Measurements from ENCODE around the gene SRSF11.
"Not testable (repeated sequence)": the region's sequence is repeated elsewhere in the genome, so short reads cannot be mapped to it uniquely, and the experiment has no call there.

The SRSF11 gene, protein sequence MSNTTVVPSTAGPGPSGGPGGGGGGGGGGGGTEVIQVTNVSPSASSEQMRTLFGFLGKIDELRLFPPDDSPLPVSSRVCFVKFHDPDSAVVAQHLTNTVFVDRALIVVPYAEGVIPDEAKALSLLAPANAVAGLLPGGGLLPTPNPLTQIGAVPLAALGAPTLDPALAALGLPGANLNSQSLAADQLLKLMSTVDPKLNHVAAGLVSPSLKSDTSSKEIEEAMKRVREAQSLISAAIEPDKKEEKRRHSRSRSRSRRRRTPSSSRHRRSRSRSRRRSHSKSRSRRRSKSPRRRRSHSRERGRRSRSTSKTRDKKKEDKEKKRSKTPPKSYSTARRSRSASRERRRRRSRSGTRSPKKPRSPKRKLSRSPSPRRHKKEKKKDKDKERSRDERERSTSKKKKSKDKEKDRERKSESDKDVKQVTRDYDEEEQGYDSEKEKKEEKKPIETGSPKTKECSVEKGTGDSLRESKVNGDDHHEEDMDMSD
- long read RNA-seq, full-length matches to known transcripts, result 6 of 439 reads
- long read RNA-seq, partial matches to known transcripts, result 357 of 439 reads
- long read RNA-seq, other reads (novel, unspliced or antisense), result 76 of 439 reads

DNA sequence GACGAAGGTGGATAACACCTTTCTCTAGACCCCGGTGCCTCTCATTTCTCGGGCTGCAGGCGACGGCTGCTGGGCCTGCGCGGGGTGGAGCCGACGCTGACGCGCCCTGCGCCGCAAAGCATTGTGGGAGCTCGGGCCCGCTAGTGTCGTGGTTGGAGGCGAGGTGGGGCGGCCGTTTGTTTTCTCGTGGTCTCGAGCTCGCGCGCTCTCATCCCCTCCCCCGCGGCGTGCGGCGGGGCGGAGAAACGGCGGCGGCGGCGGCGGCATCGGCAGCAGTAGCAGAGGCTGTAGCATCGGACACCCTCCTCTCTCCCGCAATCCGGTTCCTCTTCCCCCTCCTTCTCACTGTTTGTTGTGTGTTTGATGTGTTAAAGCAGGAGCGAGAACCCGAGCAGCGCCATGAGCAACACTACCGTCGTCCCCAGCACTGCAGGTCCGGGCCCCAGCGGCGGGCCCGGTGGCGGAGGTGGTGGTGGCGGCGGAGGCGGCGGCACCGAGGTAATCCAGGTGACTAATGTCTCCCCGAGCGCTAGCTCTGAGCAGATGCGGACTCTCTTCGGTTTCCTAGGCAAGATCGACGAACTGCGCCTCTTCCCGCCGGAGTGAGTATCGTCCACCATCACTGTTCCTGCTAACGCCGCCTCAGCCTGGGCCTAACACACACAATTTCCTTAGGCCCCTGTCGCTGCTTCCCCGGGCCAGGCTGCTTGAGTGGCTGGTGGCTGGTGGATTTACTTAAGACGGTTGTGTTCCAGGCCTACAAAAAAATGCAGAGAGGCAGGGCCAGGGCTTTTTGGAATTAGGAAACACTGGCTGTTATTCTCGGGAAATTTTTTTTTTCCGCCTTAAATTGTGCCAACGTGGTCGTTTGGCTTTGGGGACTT, at the start of gene SRSF11:
TSS of gene SRSF11 (plus strand) at position 143 of the 884 bp plus-strand sequence. CDS start at position 400, 257 bp downstream.
- no peaks in the 10 kb centered on the region for H3K27me3 ChIP-seq (ENCODE audit: insufficient read depth, poor library complexity, severe bottlenecking)
- peak within 1 kb of the TSS; percentile 93 for H3K27ac ChIP-seq (replicated peaks)
- DNase-seq (ENCODE audit: low read depth in 1 of 2, low spot score in 1 of 2), result peak; percentile 73 to 94
- H3K4me3 ChIP-seq (replicated peaks; ENCODE audit: insufficient read depth, low read length), result peak within 1 kb of the TSS; percentile 71
- TF ChIP-seq, protein P1, sequence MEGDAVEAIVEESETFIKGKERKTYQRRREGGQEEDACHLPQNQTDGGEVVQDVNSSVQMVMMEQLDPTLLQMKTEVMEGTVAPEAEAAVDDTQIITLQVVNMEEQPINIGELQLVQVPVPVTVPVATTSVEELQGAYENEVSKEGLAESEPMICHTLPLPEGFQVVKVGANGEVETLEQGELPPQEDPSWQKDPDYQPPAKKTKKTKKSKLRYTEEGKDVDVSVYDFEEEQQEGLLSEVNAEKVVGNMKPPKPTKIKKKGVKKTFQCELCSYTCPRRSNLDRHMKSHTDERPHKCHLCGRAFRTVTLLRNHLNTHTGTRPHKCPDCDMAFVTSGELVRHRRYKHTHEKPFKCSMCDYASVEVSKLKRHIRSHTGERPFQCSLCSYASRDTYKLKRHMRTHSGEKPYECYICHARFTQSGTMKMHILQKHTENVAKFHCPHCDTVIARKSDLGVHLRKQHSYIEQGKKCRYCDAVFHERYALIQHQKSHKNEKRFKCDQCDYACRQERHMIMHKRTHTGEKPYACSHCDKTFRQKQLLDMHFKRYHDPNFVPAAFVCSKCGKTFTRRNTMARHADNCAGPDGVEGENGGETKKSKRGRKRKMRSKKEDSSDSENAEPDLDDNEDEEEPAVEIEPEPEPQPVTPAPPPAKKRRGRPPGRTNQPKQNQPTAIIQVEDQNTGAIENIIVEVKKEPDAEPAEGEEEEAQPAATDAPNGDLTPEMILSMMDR (IDR thresholded peaks at IDR 0.05; ENCODE audit: insufficient read depth, low read length), result no peak
- TF ChIP-seq GABPA (IDR thresholded peaks at IDR 0.05; ENCODE audit: low read depth) (0 out of 2 replicates have a peak, but pooled peaks have one; percentile 16), SPI1 (IDR thresholded peaks at IDR 0.05; ENCODE audit: borderline replicate concordance, low read depth) (no peak), POLR2AphosphoS5 (IDR thresholded peaks at IDR 0.05; ENCODE audit: low read depth) (peak; percentile 95)
- TF ChIP-seq, protein P2, sequence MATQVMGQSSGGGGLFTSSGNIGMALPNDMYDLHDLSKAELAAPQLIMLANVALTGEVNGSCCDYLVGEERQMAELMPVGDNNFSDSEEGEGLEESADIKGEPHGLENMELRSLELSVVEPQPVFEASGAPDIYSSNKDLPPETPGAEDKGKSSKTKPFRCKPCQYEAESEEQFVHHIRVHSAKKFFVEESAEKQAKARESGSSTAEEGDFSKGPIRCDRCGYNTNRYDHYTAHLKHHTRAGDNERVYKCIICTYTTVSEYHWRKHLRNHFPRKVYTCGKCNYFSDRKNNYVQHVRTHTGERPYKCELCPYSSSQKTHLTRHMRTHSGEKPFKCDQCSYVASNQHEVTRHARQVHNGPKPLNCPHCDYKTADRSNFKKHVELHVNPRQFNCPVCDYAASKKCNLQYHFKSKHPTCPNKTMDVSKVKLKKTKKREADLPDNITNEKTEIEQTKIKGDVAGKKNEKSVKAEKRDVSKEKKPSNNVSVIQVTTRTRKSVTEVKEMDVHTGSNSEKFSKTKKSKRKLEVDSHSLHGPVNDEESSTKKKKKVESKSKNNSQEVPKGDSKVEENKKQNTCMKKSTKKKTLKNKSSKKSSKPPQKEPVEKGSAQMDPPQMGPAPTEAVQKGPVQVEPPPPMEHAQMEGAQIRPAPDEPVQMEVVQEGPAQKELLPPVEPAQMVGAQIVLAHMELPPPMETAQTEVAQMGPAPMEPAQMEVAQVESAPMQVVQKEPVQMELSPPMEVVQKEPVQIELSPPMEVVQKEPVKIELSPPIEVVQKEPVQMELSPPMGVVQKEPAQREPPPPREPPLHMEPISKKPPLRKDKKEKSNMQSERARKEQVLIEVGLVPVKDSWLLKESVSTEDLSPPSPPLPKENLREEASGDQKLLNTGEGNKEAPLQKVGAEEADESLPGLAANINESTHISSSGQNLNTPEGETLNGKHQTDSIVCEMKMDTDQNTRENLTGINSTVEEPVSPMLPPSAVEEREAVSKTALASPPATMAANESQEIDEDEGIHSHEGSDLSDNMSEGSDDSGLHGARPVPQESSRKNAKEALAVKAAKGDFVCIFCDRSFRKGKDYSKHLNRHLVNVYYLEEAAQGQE (IDR thresholded peaks at IDR 0.05; ENCODE audit: insufficient replicate concordance, low read depth), result peak; percentile 55

DNA sequence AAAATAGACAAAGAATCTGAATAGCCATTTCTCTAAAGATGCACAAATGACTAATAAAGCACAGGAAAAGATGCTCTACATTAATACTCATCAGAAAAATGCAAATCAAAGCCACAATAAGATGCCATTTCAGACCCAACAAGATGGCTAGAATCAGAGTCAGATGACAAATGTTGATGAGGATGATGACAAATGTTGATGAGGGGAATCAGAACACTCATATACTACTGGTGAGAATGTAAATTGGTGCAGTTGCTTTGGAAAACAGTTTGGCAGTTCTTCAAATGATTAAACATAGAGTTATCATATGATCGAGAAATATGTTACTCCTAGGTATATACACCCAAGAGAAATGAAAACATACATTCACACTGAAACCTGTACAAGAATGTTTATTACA, 49.7 kb upstream of the SRSF11 start:
- no peak for DNase-seq (ENCODE audit: low read depth in 1 of 2, low spot score in 1 of 2)
- no peak overlapping the region for H3K27ac ChIP-seq (replicated peaks)
- no peak overlapping the region for H3K4me3 ChIP-seq (replicated peaks; ENCODE audit: insufficient read depth, low read length)
- H3K27me3 ChIP-seq (ENCODE audit: insufficient read depth, poor library complexity, severe bottlenecking), result no peaks in the 10 kb centered on the region
- no peak for TF ChIP-seq POLR2AphosphoS5 (IDR thresholded peaks at IDR 0.05; ENCODE audit: low read depth)
- TF ChIP-seq, protein P2 (IDR thresholded peaks at IDR 0.05; ENCODE audit: insufficient replicate concordance, low read depth), result no peak
- TF ChIP-seq SPI1 (IDR thresholded peaks at IDR 0.05; ENCODE audit: borderline replicate concordance, low read depth), result no peak
- no peak for TF ChIP-seq GABPA (IDR thresholded peaks at IDR 0.05; ENCODE audit: low read depth)
- TF ChIP-seq, protein P1 (IDR thresholded peaks at IDR 0.05; ENCODE audit: insufficient read depth, low read length), result no peak

DNA sequence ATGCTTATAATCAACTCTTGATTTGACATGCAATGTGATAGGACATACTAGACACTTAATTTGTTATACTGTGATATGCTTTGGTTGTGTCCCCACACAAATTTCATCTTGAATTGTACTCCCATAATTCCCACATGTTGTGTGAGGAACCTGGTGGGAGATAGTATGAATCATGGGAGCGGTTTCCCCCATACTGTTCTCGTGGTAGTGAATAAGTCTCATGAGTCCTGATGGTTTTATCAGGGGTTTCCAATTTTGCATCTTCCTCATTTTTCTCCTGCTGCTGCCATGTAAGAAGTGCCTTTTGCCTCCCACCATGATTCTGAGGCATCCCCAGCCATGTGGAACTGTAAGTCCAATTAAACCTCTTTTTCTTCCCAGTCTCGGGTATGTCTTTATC, 36.0 kb upstream of the SRSF11 start:
- H3K27me3 ChIP-seq (ENCODE audit: insufficient read depth, poor library complexity, severe bottlenecking); DNase-seq (ENCODE audit: low read depth in 1 of 2, low spot score in 1 of 2); H3K4me3 ChIP-seq (replicated peaks; ENCODE audit: insufficient read depth, low read length); H3K27ac ChIP-seq (replicated peaks): not testable (repeated sequence)

DNA sequence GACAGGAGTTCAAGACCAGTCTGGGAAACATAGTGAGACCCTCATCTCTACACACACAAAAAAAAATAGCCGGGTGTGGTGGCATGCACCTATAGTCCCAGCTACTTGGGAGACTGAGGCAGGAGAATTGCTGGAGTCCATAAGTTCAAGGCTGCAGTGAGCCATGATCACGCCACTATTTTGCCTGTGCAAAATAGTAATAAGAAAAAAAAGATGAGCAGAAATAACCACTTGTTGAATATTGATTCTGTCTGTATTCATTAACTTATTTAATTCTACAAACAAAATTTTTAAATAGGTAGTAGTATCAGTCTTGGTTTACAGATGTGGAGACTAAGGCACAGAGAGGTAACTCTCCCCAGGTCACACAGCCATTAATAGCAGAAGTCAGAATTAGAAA, 32.7 kb upstream of the SRSF11 start:
- H3K27me3 ChIP-seq (ENCODE audit: insufficient read depth, poor library complexity, severe bottlenecking), result no peaks in the 10 kb centered on the region
- DNase-seq (ENCODE audit: low read depth in 1 of 2, low spot score in 1 of 2), result no peak
- H3K27ac ChIP-seq (replicated peaks), result no peak overlapping the region
- TF ChIP-seq, protein P2 (IDR thresholded peaks at IDR 0.05; ENCODE audit: insufficient replicate concordance, low read depth), result no peak
- no peak for TF ChIP-seq SPI1 (IDR thresholded peaks at IDR 0.05; ENCODE audit: borderline replicate concordance, low read depth)
- TF ChIP-seq GABPA (IDR thresholded peaks at IDR 0.05; ENCODE audit: low read depth), result no peak
- no peak for TF ChIP-seq POLR2AphosphoS5 (IDR thresholded peaks at IDR 0.05; ENCODE audit: low read depth)
- TF ChIP-seq, protein P1 (IDR thresholded peaks at IDR 0.05; ENCODE audit: insufficient read depth, low read length), result no peak
- H3K4me3 ChIP-seq (replicated peaks; ENCODE audit: insufficient read depth, low read length), result no peak overlapping the region

All from HL-60 (cell line).